Pericardium fibroblast (primary cell): Measurements from ENCODE around the gene FIZ1. TPM values are rescaled to one million over a fixed set of nuclear protein-coding genes. Genes with fewer than 3 reads are reported as not detected.

Experiments used
- total RNA-seq: library from RNA; depleted of rRNA; stranded (reverse); fragments of >200 nt; gene quantifications from 2 replicates; pipeline ENCODE4 v1.2.3, GENCODE V29; 2015

FIZ1 gene, protein sequence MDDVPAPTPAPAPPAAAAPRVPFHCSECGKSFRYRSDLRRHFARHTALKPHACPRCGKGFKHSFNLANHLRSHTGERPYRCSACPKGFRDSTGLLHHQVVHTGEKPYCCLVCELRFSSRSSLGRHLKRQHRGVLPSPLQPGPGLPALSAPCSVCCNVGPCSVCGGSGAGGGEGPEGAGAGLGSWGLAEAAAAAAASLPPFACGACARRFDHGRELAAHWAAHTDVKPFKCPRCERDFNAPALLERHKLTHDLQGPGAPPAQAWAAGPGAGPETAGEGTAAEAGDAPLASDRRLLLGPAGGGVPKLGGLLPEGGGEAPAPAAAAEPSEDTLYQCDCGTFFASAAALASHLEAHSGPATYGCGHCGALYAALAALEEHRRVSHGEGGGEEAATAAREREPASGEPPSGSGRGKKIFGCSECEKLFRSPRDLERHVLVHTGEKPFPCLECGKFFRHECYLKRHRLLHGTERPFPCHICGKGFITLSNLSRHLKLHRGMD
- 4.8 and 6.1 TPM in 2 replicates for total RNA-seq

DNA sequence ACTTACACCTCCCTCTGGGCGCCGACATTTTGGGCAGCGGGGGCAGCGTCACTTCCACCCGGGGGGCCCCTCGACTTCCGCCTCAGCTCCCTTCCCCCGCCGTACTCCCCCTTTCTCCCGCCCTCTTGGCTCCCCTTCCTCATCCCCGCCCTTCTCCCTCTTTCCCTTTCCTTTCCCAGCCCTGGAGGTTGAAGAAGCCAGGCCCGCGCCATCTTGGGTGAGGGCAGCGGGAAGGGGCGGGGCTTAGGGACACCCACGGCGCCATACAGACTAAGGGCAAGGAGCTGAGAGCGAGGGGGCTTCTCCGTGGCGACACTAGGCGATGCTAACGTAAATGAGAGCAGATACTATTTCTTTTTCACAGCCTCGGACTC, at the start of gene FIZ1:
Gene FIZ1, minus strand, starts transcription at position 50 of the 374 bp plus-strand sequence. CDS start 1,652 bp downstream, outside the sequence.

DNA sequence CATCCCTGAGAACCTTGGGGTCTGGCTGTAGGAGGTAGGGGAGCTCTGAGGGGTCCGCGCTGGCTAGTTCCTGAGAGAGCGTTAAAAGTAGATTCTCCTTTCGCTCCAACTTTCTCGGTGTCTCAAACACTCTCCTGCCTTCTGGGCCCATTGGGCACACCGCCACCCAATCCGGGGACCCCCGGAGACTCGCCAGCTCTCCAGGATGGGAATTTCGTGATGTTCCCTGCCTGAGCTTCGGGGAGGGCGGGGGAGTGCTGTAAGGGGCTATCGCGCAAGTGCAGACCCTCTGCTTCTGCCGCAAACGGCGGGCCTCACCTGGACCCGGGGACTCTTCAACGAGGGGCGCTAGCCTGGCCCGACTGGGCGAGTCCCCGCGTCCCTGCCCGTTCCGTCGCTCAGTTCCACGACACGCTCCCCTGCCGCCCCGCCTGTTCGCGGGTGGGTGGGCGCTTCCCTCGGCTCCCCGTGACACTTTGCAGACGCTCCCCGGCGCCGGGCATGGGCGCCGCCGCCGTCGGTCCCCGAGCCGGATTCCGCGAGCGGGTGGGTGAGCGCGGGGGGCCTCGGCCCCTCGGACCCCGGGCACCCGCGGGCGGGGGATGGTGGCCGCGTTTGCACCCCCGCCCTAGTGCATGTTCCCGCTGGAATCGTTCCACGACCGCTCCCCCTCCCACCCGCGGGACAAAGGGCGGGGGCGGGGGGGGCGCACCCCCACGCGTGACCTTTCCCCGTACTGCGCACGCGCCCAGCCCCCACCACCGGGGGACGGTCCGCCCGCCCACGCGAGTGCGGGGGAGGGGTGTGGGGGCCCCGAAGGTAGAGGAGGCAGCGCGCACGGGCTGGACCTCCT, 48.6 kb upstream of the FIZ1 start, which contains the start of gene CCDC106:
Gene CCDC106, plus strand, starts transcription at position 481 of the 853 bp plus-strand sequence. CDS start 835 bp downstream, outside the sequence.

DNA sequence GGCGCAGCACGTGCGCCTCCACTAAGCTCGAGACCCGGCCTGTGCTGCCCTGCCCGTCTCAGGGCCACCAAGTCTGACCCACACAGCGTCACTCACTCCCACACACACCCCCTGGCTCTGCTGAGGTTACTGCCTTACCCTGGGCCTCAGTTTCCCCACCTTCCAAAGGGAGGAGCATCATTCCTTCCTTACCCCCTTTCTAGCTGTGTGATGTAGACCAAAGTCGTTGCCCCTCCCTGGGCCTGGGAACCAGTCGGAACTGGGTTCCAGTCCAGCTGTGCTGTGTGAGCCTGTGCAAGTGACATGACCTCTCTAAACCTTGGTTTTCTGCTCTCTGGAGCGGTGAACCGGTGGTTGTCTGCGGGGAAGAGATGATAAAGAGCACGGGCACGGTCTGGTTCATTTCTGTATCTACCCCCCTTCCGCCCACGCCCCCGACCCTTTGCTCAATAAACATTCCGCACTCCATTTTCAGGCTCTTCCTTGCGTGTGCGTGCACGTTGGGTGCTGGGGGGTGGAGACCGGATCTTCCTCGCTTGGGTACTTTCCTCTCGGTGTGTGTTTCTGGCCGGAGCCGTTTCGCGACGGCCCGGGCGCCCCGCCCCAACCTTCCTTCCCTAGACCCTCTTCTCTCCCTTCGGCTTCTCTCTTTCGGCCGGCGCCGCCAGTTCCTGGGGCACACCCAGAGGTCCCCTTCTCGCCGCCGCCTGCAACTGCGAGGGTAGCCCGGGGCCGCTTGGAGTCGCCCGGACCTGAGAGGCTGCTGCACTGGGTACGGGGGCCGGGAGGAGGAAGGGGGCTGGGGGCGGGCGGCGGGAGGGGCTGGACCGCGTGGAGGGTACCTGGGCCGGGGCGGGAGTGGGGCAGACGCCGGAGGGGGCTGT, 43.9 kb upstream of the FIZ1 start, which contains the start of gene ZNF581:
Gene ZNF581, plus strand, starts transcription at position 647 of the 884 bp plus-strand sequence. CDS start 923 bp downstream, outside the sequence.

DNA sequence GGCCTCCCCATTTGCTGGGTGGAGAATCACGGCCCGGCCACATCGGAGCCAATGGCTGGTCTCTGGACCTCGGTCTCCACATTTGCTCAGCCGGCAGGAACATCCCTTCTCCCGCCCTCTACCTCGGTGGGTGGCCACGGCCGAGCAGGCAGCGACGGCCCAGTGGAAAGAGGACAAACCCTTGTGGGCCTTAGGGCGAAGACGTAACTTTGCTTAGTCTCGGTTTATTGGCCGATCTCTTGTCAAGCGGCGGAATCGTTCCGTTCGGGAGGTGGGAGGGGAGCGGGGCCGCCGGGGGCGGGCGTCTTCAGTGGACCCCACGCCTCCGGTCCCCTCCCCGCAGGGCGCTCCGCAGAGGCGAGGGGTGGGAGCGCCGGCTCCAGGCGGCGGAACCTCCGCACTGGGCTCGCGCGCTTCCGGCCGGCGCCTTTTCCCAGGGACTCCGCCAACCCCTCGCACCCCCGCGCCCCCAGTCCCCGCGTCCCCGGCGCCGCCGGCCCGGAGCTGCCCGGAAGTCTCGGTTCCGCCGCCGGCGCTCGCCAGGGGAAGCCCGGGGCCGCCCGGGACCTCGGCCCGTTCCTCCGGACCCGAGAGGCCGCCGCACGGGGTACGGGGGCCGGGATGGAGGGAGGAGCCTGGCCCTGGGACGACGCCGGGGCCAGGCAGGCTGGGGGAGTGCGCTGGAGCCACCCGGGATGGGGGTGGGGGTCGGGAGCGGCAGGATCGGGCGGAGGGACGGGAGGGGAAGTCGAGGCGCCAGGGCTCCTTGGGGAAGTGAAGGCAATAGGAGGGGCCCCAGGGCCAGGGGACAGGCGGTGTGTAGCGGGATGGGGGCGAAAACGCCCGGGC, 41.5 kb upstream of the FIZ1 start, which contains the start of gene ZNF580:
Gene ZNF580, plus strand, starts transcription at position 426 of the 849 bp plus-strand sequence. CDS start 1,507 bp downstream, outside the sequence.

DNA sequence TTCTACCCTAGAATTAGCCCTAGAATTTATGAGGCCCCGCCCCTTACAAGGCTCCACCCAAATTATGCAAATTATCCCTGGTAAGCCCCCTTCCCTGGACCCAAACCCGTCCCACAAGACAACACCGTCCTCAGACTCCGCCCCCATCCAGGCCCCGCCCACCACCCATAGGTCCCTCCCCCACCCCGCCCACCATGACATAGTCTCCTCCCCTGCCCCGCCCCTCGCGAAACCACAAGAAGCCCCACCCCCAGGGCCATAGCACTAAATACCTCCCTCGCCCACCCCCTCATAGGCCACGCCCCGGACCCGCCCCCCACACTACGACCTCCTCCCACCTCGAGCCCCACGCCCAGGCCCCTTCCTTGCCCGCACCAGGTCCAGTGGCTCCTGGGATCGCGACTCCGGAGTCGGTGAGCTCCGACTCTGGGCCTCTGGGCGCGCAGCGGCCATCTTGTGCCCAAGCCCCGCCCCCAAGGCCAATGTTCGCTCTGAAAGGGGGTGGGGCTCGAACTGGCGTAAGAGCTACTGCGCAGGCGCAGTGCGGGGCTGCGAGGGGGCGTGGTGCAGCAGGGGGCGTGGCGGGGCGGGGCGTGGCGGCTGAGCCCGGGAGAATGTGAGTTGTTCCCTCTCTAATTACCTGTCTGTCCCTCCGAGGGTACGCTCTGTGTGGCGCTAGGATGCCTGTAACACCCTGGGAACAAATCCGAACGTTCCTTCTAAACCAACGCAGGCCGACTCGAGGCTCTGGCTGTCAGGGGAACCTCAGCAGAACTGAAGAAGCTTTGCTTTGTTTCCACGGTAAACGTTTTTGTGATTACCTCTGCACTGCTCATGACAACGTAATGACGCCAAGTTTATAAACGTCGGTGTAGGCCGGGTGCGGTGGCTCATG, 25.0 kb upstream of the FIZ1 start, which contains the start of gene ZNF784:
Gene ZNF784, minus strand, starts transcription at position 458 of the 895 bp plus-strand sequence. Its CDS starts 5 bp downstream, at position 453.

DNA sequence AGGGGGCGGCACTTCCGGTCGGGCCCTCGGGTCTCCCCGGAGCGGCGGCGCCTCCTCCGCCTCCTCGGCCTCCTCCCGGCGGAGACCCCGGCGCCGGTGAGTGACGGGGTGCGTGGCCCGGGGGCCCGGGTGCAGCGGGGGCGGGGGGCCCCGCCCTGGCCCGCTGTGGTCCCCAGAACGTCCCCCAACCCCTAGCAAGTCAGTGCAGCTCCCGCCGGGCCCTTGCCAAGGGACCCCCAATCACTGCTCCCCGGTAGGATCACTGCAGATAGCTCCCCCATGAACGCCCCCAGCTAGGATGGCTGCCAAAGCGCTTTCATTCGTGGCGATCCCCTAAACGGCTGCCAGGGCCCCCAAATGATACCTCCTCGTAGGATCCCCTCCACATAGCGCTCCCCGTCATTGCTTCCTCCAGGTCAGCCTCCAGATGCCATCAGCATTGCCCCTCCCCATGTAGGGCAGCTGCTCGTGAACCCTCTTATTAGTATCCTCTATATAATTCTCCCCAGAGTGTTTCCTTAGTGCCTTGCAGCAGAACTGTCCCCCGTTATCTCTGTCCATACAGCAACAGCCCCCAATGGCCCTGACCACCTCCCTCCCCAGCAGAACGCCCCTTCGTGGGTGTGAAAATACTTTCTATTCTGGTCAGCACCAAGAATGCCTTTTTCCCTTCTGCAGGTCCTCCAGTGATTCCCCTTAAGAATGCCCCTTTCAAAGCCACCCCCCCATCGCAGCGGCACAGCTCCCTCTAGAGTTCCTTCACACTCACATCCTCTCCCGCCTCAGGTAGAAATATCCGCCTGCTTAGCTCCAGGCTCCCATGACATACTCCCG, 6.5 kb upstream of the FIZ1 start, which contains the start of gene ZNF865:
Gene ZNF865, plus strand, starts transcription at position 11 of the 834 bp plus-strand sequence. CDS start 7,972 bp downstream, outside the sequence.

DNA sequence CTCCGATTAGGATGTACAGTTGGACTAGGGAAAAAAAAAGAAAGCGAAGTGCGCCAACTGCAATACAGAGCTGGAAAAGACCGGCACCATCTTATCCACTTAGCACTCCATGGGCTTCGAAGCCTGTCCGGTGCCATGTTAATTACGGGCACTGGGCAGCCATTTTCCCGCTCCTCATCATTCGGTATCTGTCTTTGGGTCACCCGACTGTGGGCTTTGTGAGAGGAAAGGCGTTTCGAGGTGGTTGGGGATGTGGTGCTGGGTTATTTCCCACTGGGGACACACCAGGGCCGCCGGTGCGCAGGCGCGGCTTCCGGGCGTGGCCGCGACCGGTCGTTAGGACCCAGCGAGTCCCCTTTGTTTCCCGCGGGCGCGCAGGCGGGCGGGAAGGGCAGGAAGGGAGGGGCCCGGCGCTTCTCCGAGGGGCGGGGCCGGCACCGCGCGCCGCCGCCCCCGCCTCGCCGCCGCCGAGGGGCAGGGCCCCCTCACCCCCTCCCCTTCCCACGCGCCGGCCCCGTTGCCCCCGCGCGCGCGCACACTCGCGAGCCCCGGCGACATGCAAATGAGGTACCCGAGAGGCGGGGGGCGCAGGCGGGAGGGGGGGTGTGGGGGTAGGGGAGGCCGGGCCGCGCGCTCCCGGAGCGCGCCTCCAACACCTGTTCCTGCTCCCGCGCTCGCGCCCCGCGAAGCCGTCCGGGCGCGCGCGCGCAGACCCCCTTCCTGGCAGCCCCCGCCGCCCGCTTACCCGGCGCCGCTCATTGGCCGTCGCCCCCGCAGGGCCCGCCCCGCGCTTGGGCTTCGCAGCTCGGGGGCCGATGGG, 735 bp upstream of the FIZ1 start, which contains the start of gene ZNF524:
Gene ZNF524, plus strand, starts transcription at position 447 of the 820 bp plus-strand sequence. CDS start 1,825 bp downstream, outside the sequence.

DNA sequence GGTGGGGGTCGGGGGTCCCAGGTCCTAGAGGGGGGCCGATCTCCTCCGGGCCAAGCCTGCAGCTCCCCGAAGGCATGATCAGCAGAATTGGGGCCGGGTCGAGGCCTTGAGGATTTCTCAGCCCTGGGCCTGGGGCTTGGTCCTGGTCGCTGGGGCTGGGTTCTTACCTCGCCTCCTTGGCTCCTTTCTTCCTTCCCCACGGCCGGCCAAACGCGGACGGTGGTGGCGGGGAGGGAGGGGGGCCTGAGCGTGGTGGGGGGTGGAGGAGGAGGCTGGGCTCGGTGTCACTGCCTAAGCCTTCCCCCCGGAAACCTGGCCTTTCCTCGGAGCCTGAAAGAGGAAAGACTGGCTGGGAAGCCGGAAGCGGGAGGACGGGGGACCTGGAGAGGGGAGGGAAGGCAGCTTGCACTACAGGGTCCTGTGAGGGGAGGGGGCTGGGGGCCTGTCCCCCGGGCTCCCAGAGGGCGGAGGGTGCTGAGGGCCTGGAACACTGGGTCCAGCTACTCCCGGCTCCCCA, 18.6 kb downstream of the FIZ1 start, which contains the start of gene ZNF579:
Gene ZNF579, minus strand, starts transcription at position 221 of the 517 bp plus-strand sequence. CDS start 1,209 bp downstream, outside the sequence.

DNA sequence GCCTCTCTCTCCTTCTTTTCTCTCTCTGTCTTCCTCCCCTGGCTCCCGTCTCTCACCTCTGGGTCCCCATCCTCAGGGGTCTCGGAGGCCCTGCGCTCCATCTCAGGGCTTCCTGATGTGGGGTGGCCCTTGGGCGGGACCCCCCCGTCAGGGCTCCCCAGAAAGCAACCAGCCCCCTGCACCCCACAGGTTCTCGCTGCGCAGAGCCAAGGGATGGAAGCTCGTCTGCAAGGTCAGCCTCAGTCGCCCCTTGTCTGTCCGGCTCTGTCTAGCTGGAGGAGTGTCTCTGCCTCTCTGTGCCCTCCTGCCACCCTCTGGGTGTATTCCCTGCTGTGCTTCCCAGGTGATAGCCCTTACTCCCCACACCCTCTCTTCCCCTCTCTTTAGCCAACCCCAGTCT, 53.9 kb downstream of the FIZ1 start, which contains the start of gene SBK3:
Gene SBK3, minus strand, starts transcription at position 101 of the 400 bp plus-strand sequence. Its CDS starts 0 bp downstream, at position 101.

Other genes starting within 250 kb of the FIZ1 start
- not detected in 2 replicates for gene COX6B2, start 244.8 kb downstream of the FIZ1 start, total RNA-seq
- not detected in 2 replicates for gene GARIN5B, start 236.3 kb downstream of the FIZ1 start, total RNA-seq
- gene IL11, start 229.1 kb downstream of the FIZ1 start, total RNA-seq = 0.77 TPM in 1 of 2 replicates, not detected in the other
- 0.17 TPM in 1 of 2 replicates, not detected in the other for gene TMEM190, start 222.7 kb downstream of the FIZ1 start, total RNA-seq
- 0.23 and 0.60 TPM in 2 replicates for gene TMEM238, start 215.2 kb downstream of the FIZ1 start, total RNA-seq
- 452 and 1,009 TPM in 2 replicates for gene RPL28, start 213.6 kb downstream of the FIZ1 start, total RNA-seq
- 42.2 and 50.1 TPM in 2 replicates for gene UBE2S, start 191.7 kb downstream of the FIZ1 start, total RNA-seq
- not detected in 2 replicates for gene SHISA7, start 156.2 kb downstream of the FIZ1 start, total RNA-seq
- gene ISOC2, start 137.9 kb downstream of the FIZ1 start, total RNA-seq = 86.5 and 89.5 TPM in 2 replicates
- not detected in 2 replicates for gene C19orf85, start 134.8 kb downstream of the FIZ1 start, total RNA-seq
- 1.9 and 4.2 TPM in 2 replicates for gene ZNF628, start 122.9 kb downstream of the FIZ1 start, total RNA-seq
- gene NAT14, start 114.3 kb downstream of the FIZ1 start, total RNA-seq = 16.6 and 25.1 TPM in 2 replicates
- 9.1 and 19.5 TPM in 2 replicates for gene SSC5D, start 111.1 kb downstream of the FIZ1 start, total RNA-seq
- gene SBK2, start 62.4 kb downstream of the FIZ1 start, total RNA-seq = not detected in 2 replicates
- gene SBK3, start 54.0 kb downstream of the FIZ1 start, total RNA-seq = not detected in 2 replicates
- gene ZNF579, start 18.7 kb downstream of the FIZ1 start, total RNA-seq = 10.7 and 11.9 TPM in 2 replicates
- 25.6 and 46.4 TPM in 2 replicates for gene ZNF524, start 771 bp upstream of the FIZ1 start, total RNA-seq
- 4.6 and 4.9 TPM in 2 replicates for gene ZNF865, start 6.1 kb upstream of the FIZ1 start, total RNA-seq
- gene ZNF784, start 25.0 kb upstream of the FIZ1 start, total RNA-seq = 4.7 and 5.2 TPM in 2 replicates
- gene ZNF580, start 41.5 kb upstream of the FIZ1 start, total RNA-seq = 27.0 and 32.3 TPM in 2 replicates
- 29.1 and 59.8 TPM in 2 replicates for gene ZNF581, start 44.1 kb upstream of the FIZ1 start, total RNA-seq
- 19.0 and 19.8 TPM in 2 replicates for gene CCDC106, start 48.7 kb upstream of the FIZ1 start, total RNA-seq
- gene U2AF2, start 55.5 kb upstream of the FIZ1 start, total RNA-seq = 82.9 and 105 TPM in 2 replicates
- gene EPN1, start 75.7 kb upstream of the FIZ1 start, total RNA-seq = 119 and 121 TPM in 2 replicates
- gene NLRP9, start 138.9 kb upstream of the FIZ1 start, total RNA-seq = not detected in 2 replicates
- gene RFPL4A, start 159.6 kb upstream of the FIZ1 start, total RNA-seq = not detected in 2 replicates
- not detected in 2 replicates for gene RFPL4AL1, start 169.6 kb upstream of the FIZ1 start, total RNA-seq
- not detected in 2 replicates for gene NLRP11, start 232.5 kb upstream of the FIZ1 start, total RNA-seq
- gene NLRP4, start 237.0 kb upstream of the FIZ1 start, total RNA-seq = not detected in 2 replicates